SK-N-SH (cell line): ENCODE measurements around the gene MON1A. TPM values are rescaled to one million over a fixed set of nuclear protein-coding genes. Genes with fewer than 3 reads are reported as not detected.

Source experiments
- CTCF ChIA-PET: fragments of 300-600, 350-600 bp; formaldehyde crosslinking; extraction: SDS; loops from one replicate; lab custom pipeline; 2021; lab: Yijun Ruan, JAX
- POLR2A ChIA-PET: fragments of 350-600 bp; sonication (Branson Sonifier 250); formaldehyde crosslinking; extraction: SDS; loops from one replicate; lab custom pipeline; 2020; ENCODE audit warnings: antibody characterized with exemption, inconsistent platforms; lab: Yijun Ruan, JAX
- DNase-seq: peaks from one replicate; pipeline ENCODE4 v3.0.0; 2012
- H2AFZ ChIP-seq: fragments of 200-600 bp; sonication (generic); 2 replicates; pipeline ENCODE4 v1.8.1; 2016; ENCODE audit warnings: antibody characterized with exemption, mild to moderate bottlenecking, low read depth
- H3F3A ChIP-seq: fragments of 200-600 bp; sonication (generic); replicated peaks from 2 replicates; pipeline ENCODE3; 2016; ENCODE audit warnings: antibody characterized with exemption, mild to moderate bottlenecking; ENCODE audit not compliant: insufficient read depth
- H3K27ac ChIP-seq, 2 experiments: fragments of 200-500 bp in 1 of 2; fragments of 200-600 bp in 1 of 2; sonication (Bioruptor generic) in 1 of 2; sonication (generic), shearing (Covaris generic) in 1 of 2; 2 replicates each; pipeline versions ENCODE4 v1.5.1 to v1.6.1; 2014 to 2016; ENCODE audit warnings: low read depth in 2 of 2, inconsistent platforms in 1 of 2, low read length in 1 of 2, mild to moderate bottlenecking in 1 of 2, mixed read lengths in 1 of 2
- H3K27me3 ChIP-seq: fragments of 200-600 bp; sonication (generic), shearing (Covaris generic); 2 replicates; pipeline ENCODE4 v1.6.1; 2016; ENCODE audit warnings: mixed run types; ENCODE audit not compliant: insufficient read depth
- H3K36me3 ChIP-seq, 2 experiments: fragments of 200-500 bp in 1 of 2; fragments of 200-600 bp in 1 of 2; sonication (Bioruptor generic) in 1 of 2; sonication (generic) in 1 of 2; replicated peaks in 1 of 2; 2 replicates each; pipeline versions ENCODE3 to v1.5.1; 2014 to 2016; ENCODE audit warnings: low read length in 1 of 2, mild to moderate bottlenecking in 1 of 2; ENCODE audit not compliant: insufficient read depth in 2 of 2, control insufficient read depth in 1 of 2
- H3K4me1 ChIP-seq, 2 experiments: fragments of 200-500 bp in 1 of 2; fragments of 200-600 bp in 1 of 2; sonication (Bioruptor generic) in 1 of 2; sonication (generic), shearing (Covaris generic) in 1 of 2; 2 replicates each; pipeline versions ENCODE4 v1.5.1 to v1.6.1; 2014 to 2016; ENCODE audit warnings: low read depth in 1 of 2, low read length in 1 of 2, mixed run types in 1 of 2; ENCODE audit not compliant: insufficient read depth in 2 of 2, control insufficient read depth in 1 of 2
- H3K4me2 ChIP-seq: fragments of 200-600 bp; sonication (generic), shearing (Covaris generic); 2 replicates; pipeline ENCODE4 v1.6.1; 2017; ENCODE audit warnings: mixed run types
- H3K4me3 ChIP-seq, 2 experiments: fragments of 200-500 bp in 1 of 2; fragments of 200-600 bp in 1 of 2; sonication (Bioruptor generic) in 1 of 2; sonication (generic), shearing (Covaris generic) in 1 of 2; 2 replicates each; pipeline versions ENCODE4 v1.5.1 to v1.8.1; 2014 to 2016; ENCODE audit warnings: low read depth in 2 of 2, inconsistent platforms in 1 of 2, low read length in 1 of 2, mild to moderate bottlenecking in 1 of 2, mixed read lengths in 1 of 2, moderate library complexity in 1 of 2
- H3K79me2 ChIP-seq: fragments of 200-600 bp; sonication (generic); 2 replicates; pipeline ENCODE4 v1.8.1; 2017; ENCODE audit warnings: mild to moderate bottlenecking; ENCODE audit not compliant: insufficient read depth
- H3K9ac ChIP-seq: fragments of 200-600 bp; sonication (generic); 2 replicates; pipeline ENCODE4 v1.6.1; 2017; ENCODE audit warnings: mixed run types
- H3K9me2 ChIP-seq: fragments of 200-600 bp; sonication (generic); 2 replicates; pipeline ENCODE4 v1.6.1; 2017; ENCODE audit warnings: mixed run types
- H3K9me3 ChIP-seq: fragments of 200-600 bp; sonication (generic); 2 replicates; pipeline ENCODE4 v1.6.1; 2017; ENCODE audit warnings: mixed run types, mild to moderate bottlenecking, moderate library complexity
- H4K20me1 ChIP-seq: fragments of 200-600 bp; sonication (generic); 2 replicates; pipeline ENCODE4 v1.6.1; 2017; ENCODE audit warnings: mild to moderate bottlenecking, mixed run types; ENCODE audit not compliant: insufficient read depth
- CHD2 ChIP-seq: fragments of 150-350 bp; IDR thresholded peaks from 2 replicates; pipeline ENCODE4 v1.6.1; 2018; ENCODE audit warnings: low read length; ENCODE audit not compliant: partially characterized antibody
- EP300 ChIP-seq, 2 experiments: IDR thresholded peaks; 2 replicates each; pipeline versions ENCODE4 v1.4.0 to v1.6.1; 2012; ENCODE audit warnings: borderline replicate concordance in 1 of 2, low read depth in 1 of 2, low read length in 1 of 2
- FOSL2 ChIP-seq: IDR thresholded peaks from 2 replicates; pipeline ENCODE4 v1.4.0; 2012; ENCODE audit warnings: low read depth, mild to moderate bottlenecking, moderate library complexity, borderline replicate concordance
- FOXM1 ChIP-seq: IDR thresholded peaks from 2 replicates; pipeline ENCODE4 v1.4.0; 2012; ENCODE audit warnings: low read depth, mild to moderate bottlenecking
- GATA2 ChIP-seq: sonication (generic); formaldehyde crosslinking; IDR thresholded peaks from 2 replicates; pipeline ENCODE4 v1.5.0; 2020; ENCODE audit warnings: mild to moderate bottlenecking, missing genetic modification reagents
- JUND ChIP-seq: IDR thresholded peaks from 2 replicates; pipeline ENCODE4 v1.4.0; 2012
- MEF2A ChIP-seq: IDR thresholded peaks from 2 replicates; pipeline ENCODE4 v1.4.0; 2012; ENCODE audit warnings: low read depth, borderline replicate concordance
- NRF1 ChIP-seq: IDR thresholded peaks from 2 replicates; pipeline ENCODE4 v1.6.1; 2012; ENCODE audit warnings: low read depth, mild to moderate bottlenecking, low read length
- RAD21 ChIP-seq: IDR thresholded peaks from 2 replicates; pipeline ENCODE4 v1.6.1; 2012; ENCODE audit warnings: mild to moderate bottlenecking, low read length
- SMC3 ChIP-seq: IDR thresholded peaks from 2 replicates; pipeline ENCODE4 v1.6.1; 2012; ENCODE audit warnings: low read depth, low read length, improper control_type of control experiment
- WGBS: methylation state at CpG from one replicate; pipeline ENCODE4 v1.1.6; 2017; ENCODE audit warnings: low lambda C conversion rate; 5-methylcytosine and 5-hydroxymethylcytosine counted together
- polyA plus RNA-seq, 3 experiments: library from polyadenylated mRNA; depleted of rRNA; stranded (reverse); fragments of >200 nt; gene quantifications; 2 replicates each; pipeline ENCODE4 v1.2.3, GENCODE V29; 2012
- TF ChIP-seq, protein P1 (sequence below): fragments of 150-350 bp; IDR thresholded peaks from 2 replicates; pipeline ENCODE4 v1.6.1; 2016; ENCODE audit warnings: mild to moderate bottlenecking, low read depth, low read length
- TF ChIP-seq, protein P2 (sequence below): fragments of 150-350 bp; IDR thresholded peaks from 2 replicates; pipeline ENCODE4 v1.6.1; 2017; ENCODE audit warnings: antibody characterized with exemption, low read length, low read depth, borderline replicate concordance

MON1A gene
- polyA plus RNA-seq, 1 of the 3 experiments (the other 2 are of a cell fraction), result 12.0 TPM

DNA sequence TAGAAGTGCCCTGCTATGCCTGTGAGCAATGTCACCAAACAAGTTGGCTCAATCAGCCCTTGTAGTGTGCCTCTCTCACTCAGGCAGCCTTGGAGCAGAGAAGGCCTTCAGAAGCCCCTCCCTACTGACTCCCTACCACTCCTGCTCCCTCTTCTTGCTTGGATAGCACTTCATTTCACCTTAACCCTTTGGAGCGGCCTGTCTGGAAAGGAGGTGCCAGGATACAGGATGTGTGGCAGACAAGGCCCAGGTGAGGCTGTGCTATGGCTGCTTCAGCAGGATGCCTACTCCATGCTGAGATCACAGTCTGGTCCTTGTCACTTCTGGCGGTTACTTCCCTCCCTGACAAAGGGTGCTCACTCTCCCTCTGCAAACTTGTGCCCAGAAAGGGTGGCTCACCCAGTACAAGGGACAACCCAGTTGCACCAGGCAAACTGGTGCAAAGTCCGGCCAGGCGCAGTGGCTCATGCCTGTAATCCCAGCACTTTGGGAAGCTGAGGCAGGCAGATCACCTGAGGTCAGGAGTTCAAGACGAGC lies 1.1 kb downstream of the MON1A start:
- peaks cover 7% of the 10 kb centered on the region for H3F3A ChIP-seq
- no peaks in the 10 kb centered on the region for H3K36me3 ChIP-seq
- WGBS, result 94% methylated on average over 5 of the region's 5 CpGs
- peaks cover 7% of the 10 kb centered on the region; the same call in 1 of the 2 replicates for H3K79me2 ChIP-seq
- ChIA-PET CTCF (interaction anchor here (0.6 to 3.4 kb wide), 8 partner anchors 9 to 145 kb away, joined by 3 to 13 read pairs (median 4); partner anchors contain the start of genes INKA1 and RBM6), POLR2A (interaction anchor here (2.0 kb wide), 1 partner anchor 12 kb away, joined by 32 read pairs; the partner anchor contains the start of gene RBM6)
- no peak overlapping the region for H2AFZ ChIP-seq
- H3K9me2 ChIP-seq, result no peaks in the 10 kb centered on the region
- no peaks in the 10 kb centered on the region for H3K27me3 ChIP-seq
- no peak overlapping the region for H3K9ac ChIP-seq
- TF ChIP-seq FOSL2 (no peak), GATA2 (CRISPR knock-in tag) (no peak), MEF2A (no peak), CHD2 (no peak), JUND (no peak), SMC3 (no peak), NRF1 (no peak), EP300 (IDR thresholded peaks at IDR 0.05; ENCODE audit: borderline replicate concordance in 1 of 2, low read depth in 1 of 2, low read length in 1 of 2) (no peak), FOXM1 (no peak)
- TF ChIP-seq, protein P1, sequence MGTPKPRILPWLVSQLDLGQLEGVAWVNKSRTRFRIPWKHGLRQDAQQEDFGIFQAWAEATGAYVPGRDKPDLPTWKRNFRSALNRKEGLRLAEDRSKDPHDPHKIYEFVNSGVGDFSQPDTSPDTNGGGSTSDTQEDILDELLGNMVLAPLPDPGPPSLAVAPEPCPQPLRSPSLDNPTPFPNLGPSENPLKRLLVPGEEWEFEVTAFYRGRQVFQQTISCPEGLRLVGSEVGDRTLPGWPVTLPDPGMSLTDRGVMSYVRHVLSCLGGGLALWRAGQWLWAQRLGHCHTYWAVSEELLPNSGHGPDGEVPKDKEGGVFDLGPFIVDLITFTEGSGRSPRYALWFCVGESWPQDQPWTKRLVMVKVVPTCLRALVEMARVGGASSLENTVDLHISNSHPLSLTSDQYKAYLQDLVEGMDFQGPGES, result no peak
- H3K4me3 ChIP-seq, result peak overlapping the region in 1 of 2 experiments; percentile 80; a peak in 1 of 4 replicates
- H3K4me1 ChIP-seq, result peaks cover 0 to 10% of the 10 kb centered on the region in 2 experiments; a peak in 1 of 4 replicates
- H3K27ac ChIP-seq, result no peak overlapping the region
- no peak for DNase-seq
- H3K4me2 ChIP-seq, result peak overlapping the region; percentile 75
- H3K9me3 ChIP-seq, result no peaks in the 10 kb centered on the region
- H4K20me1 ChIP-seq, result no peaks in the 10 kb centered on the region

DNA sequence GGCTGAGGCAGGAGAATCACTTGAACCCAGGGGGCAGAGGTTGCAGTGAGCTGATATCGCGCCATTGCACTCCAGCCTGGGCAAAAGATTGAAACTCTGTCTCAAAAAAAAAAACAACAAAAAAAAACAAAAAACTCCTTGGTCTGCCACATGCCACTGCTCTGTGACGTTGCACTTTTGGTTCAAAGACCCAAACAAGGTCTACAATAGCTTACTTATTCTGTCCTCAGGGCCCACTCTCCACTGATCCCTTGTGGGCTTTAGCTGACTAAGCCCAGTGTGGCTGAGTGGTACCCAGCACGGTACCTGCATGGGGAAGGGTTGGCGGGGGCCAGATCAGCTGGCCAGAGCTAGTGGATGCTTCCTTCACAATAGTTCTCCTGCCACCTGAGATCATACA lies 1.8 kb downstream of the MON1A start:
- Histone ChIP-seq H3K4me2 (peak overlapping the region; percentile 75; the same call in 1 of the 2 replicates), H3K4me1 (peaks cover 0 to 10% of the 10 kb centered on the region in 2 experiments; a peak in 1 of 4 replicates)
- POLR2A ChIA-PET, result no interaction called here
- CTCF ChIA-PET, result no interaction called here
- 97% methylated on average over 5 of the region's 5 CpGs for WGBS
- no peak for TF ChIP-seq CHD2
- TF ChIP-seq RAD21, result no peak
- TF ChIP-seq, protein P1, result no peak
- TF ChIP-seq, protein P2, sequence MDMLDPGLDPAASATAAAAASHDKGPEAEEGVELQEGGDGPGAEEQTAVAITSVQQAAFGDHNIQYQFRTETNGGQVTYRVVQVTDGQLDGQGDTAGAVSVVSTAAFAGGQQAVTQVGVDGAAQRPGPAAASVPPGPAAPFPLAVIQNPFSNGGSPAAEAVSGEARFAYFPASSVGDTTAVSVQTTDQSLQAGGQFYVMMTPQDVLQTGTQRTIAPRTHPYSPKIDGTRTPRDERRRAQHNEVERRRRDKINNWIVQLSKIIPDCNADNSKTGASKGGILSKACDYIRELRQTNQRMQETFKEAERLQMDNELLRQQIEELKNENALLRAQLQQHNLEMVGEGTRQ, result no peak
- TF ChIP-seq, all 33 proteins: peak for 0
- H3K4me3 ChIP-seq, result no peak overlapping the region
- DNase-seq, result no peak
- H3K27ac ChIP-seq, result no peak overlapping the region
- no peaks in the 10 kb centered on the region for H3K9me2 ChIP-seq
- peaks cover 7% of the 10 kb centered on the region for H3F3A ChIP-seq
- H4K20me1 ChIP-seq, result no peaks in the 10 kb centered on the region
- no peak overlapping the region for H3K9ac ChIP-seq
- H3K9me3 ChIP-seq, result no peaks in the 10 kb centered on the region
- no peak overlapping the region for H2AFZ ChIP-seq
- no peaks in the 10 kb centered on the region for H3K27me3 ChIP-seq
- no peaks in the 10 kb centered on the region for H3K36me3 ChIP-seq
- H3K79me2 ChIP-seq, result peaks cover 7% of the 10 kb centered on the region; the same call in 1 of the 2 replicates
